ENCODE data around the gene ITGA3.

The ITGA3 gene

GRCh38 chr17:50108556-50108955, 52.6 kb downstream of the ITGA3 start:
- Histone ChIP-seq H3K4me1 (ENCODE audit: control insufficient read depth, insufficient read depth, low read length) (peaks cover 2% of the 10 kb centered on the region; the same call in 1 of the 2 replicates), H3K27ac (ENCODE audit: low read length) (no peak overlapping the region), H3K27me3 (ENCODE audit: control insufficient read depth, insufficient read depth, low read length) (no peaks in the 10 kb centered on the region), H3K9me3 (ENCODE audit: control insufficient read depth, insufficient read depth, low read length) (no peaks in the 10 kb centered on the region), H3K4me3 (ENCODE audit: low read length) (no peak overlapping the region), H3K36me3 (ENCODE audit: control insufficient read depth, insufficient read depth, low read length) (no peaks in the 10 kb centered on the region; the same call in 1 of the 2 replicates)
- no CpG with 5 or more reads among the region's 9 CpGs for WGBS (ENCODE audit: insufficient coverage, insufficient read length)
- DNase-seq (ENCODE audit: low read depth, low spot score), result no peak

GRCh38 chr17:50109207-50109606, 53.3 kb downstream of the ITGA3 start:
- DNase-seq (ENCODE audit: low read depth, low spot score), result no peak
- Histone ChIP-seq H3K9me3 (ENCODE audit: control insufficient read depth, insufficient read depth, low read length) (no peaks in the 10 kb centered on the region), H3K4me3 (ENCODE audit: low read length) (no peak overlapping the region), H3K36me3 (ENCODE audit: control insufficient read depth, insufficient read depth, low read length) (no peaks in the 10 kb centered on the region; the same call in 1 of the 2 replicates), H3K4me1 (ENCODE audit: control insufficient read depth, insufficient read depth, low read length) (peaks cover 2% of the 10 kb centered on the region; the same call in 1 of the 2 replicates), H3K27me3 (ENCODE audit: control insufficient read depth, insufficient read depth, low read length) (no peaks in the 10 kb centered on the region), H3K27ac (ENCODE audit: low read length) (no peak overlapping the region)
- WGBS (ENCODE audit: insufficient coverage, insufficient read length), result no CpG with 5 or more reads among the region's 7 CpGs

GRCh38 chr17:50109785-50110184, 53.9 kb downstream of the ITGA3 start:
- Histone ChIP-seq H3K27me3 (ENCODE audit: control insufficient read depth, insufficient read depth, low read length) (no peaks in the 10 kb centered on the region), H3K27ac (ENCODE audit: low read length) (no peak overlapping the region), H3K4me1 (ENCODE audit: control insufficient read depth, insufficient read depth, low read length) (peaks cover 2% of the 10 kb centered on the region; the same call in 1 of the 2 replicates), H3K36me3 (ENCODE audit: control insufficient read depth, insufficient read depth, low read length) (no peaks in the 10 kb centered on the region; the same call in 1 of the 2 replicates), H3K9me3 (ENCODE audit: control insufficient read depth, insufficient read depth, low read length) (no peaks in the 10 kb centered on the region), H3K4me3 (ENCODE audit: low read length) (no peak overlapping the region)
- no peak for DNase-seq (ENCODE audit: low read depth, low spot score)
- WGBS (ENCODE audit: insufficient coverage, insufficient read length), result no CpG with 5 or more reads among the region's 19 CpGs

- Histone ChIP-seq H3K4me1 (ENCODE audit: control insufficient read depth, insufficient read depth, low read length) (peaks cover 6% of the 10 kb centered on the region; the same call in 1 of the 2 replicates), H3K27me3 (ENCODE audit: control insufficient read depth, insufficient read depth, low read length) (no peaks in the 10 kb centered on the region), H3K4me3 (ENCODE audit: low read length) (no peak overlapping the region), H3K9me3 (ENCODE audit: control insufficient read depth, insufficient read depth, low read length) (no peaks in the 10 kb centered on the region), H3K36me3 (ENCODE audit: control insufficient read depth, insufficient read depth, low read length) (no peaks in the 10 kb centered on the region; the same call in 1 of the 2 replicates), H3K27ac (ENCODE audit: low read length) (no peak overlapping the region)
- no peak for DNase-seq (ENCODE audit: low read depth, low spot score)
- WGBS (ENCODE audit: insufficient coverage, insufficient read length), result no CpG with 5 or more reads among the region's 19 CpGs
These were observed 54.9 kb downstream of the ITGA3 start for GRCh38 chr17:50110591-50111349.

GRCh38 chr17:50111673-50112655, 56.1 kb downstream of the ITGA3 start:
- Histone ChIP-seq H3K27ac (ENCODE audit: low read length) (no peak overlapping the region), H3K4me3 (ENCODE audit: low read length) (no peak overlapping the region), H3K4me1 (ENCODE audit: control insufficient read depth, insufficient read depth, low read length) (peaks cover 6% of the 10 kb centered on the region; the same call in 1 of the 2 replicates), H3K9me3 (ENCODE audit: control insufficient read depth, insufficient read depth, low read length) (no peaks in the 10 kb centered on the region), H3K36me3 (ENCODE audit: control insufficient read depth, insufficient read depth, low read length) (no peaks in the 10 kb centered on the region; the same call in 1 of the 2 replicates), H3K27me3 (ENCODE audit: control insufficient read depth, insufficient read depth, low read length) (no peaks in the 10 kb centered on the region)
- WGBS (ENCODE audit: insufficient coverage, insufficient read length), result no CpG with 5 or more reads among the region's 14 CpGs
- DNase-seq (ENCODE audit: low read depth, low spot score), result no peak

GRCh38 chr17:50112694-50113093, 56.8 kb downstream of the ITGA3 start:
- H3K36me3 ChIP-seq (ENCODE audit: control insufficient read depth, insufficient read depth, low read length), result no peaks in the 10 kb centered on the region; the same call in 1 of the 2 replicates
- WGBS (ENCODE audit: insufficient coverage, insufficient read length), result no CpG with 5 or more reads among the region's 17 CpGs
- H3K27me3 ChIP-seq (ENCODE audit: control insufficient read depth, insufficient read depth, low read length), result no peaks in the 10 kb centered on the region
- peaks cover 6% of the 10 kb centered on the region for H3K4me1 ChIP-seq (ENCODE audit: control insufficient read depth, insufficient read depth, low read length)
- no peak overlapping the region for H3K4me3 ChIP-seq (ENCODE audit: low read length)
- no peaks in the 10 kb centered on the region for H3K9me3 ChIP-seq (ENCODE audit: control insufficient read depth, insufficient read depth, low read length)
- no peak for DNase-seq (ENCODE audit: low read depth, low spot score)
- no peak overlapping the region for H3K27ac ChIP-seq (ENCODE audit: low read length)

GRCh38 chr17:50113624-50114320, 57.9 kb downstream of the ITGA3 start:
- no CpG with 5 or more reads among the region's 7 CpGs for WGBS (ENCODE audit: insufficient coverage, insufficient read length)
- no peaks in the 10 kb centered on the region; the same call in 1 of the 2 replicates for H3K36me3 ChIP-seq (ENCODE audit: control insufficient read depth, insufficient read depth, low read length)
- no peak overlapping the region for H3K27ac ChIP-seq (ENCODE audit: low read length)
- no peaks in the 10 kb centered on the region for H3K27me3 ChIP-seq (ENCODE audit: control insufficient read depth, insufficient read depth, low read length)
- no peak for DNase-seq (ENCODE audit: low read depth, low spot score)
- H3K4me3 ChIP-seq (ENCODE audit: low read length), result no peak overlapping the region
- peaks cover 6% of the 10 kb centered on the region for H3K4me1 ChIP-seq (ENCODE audit: control insufficient read depth, insufficient read depth, low read length)
- H3K9me3 ChIP-seq (ENCODE audit: control insufficient read depth, insufficient read depth, low read length), result no peaks in the 10 kb centered on the region

GRCh38 chr17:50114401-50114800, 58.5 kb downstream of the ITGA3 start:
- Histone ChIP-seq H3K4me3 (ENCODE audit: low read length) (no peak overlapping the region), H3K27ac (ENCODE audit: low read length) (no peak overlapping the region), H3K27me3 (ENCODE audit: control insufficient read depth, insufficient read depth, low read length) (no peaks in the 10 kb centered on the region), H3K36me3 (ENCODE audit: control insufficient read depth, insufficient read depth, low read length) (no peaks in the 10 kb centered on the region; the same call in 1 of the 2 replicates), H3K9me3 (ENCODE audit: control insufficient read depth, insufficient read depth, low read length) (no peaks in the 10 kb centered on the region), H3K4me1 (ENCODE audit: control insufficient read depth, insufficient read depth, low read length) (peaks cover 6% of the 10 kb centered on the region)
- no peak for DNase-seq (ENCODE audit: low read depth, low spot score)
- no CpG with 5 or more reads among the region's 4 CpGs for WGBS (ENCODE audit: insufficient coverage, insufficient read length)

GRCh38 chr17:50114849-50115357, 59.0 kb downstream of the ITGA3 start:
- Histone ChIP-seq H3K9me3 (ENCODE audit: control insufficient read depth, insufficient read depth, low read length) (no peaks in the 10 kb centered on the region), H3K27ac (ENCODE audit: low read length) (no peak overlapping the region), H3K4me3 (ENCODE audit: low read length) (no peak overlapping the region), H3K27me3 (ENCODE audit: control insufficient read depth, insufficient read depth, low read length) (no peaks in the 10 kb centered on the region), H3K4me1 (ENCODE audit: control insufficient read depth, insufficient read depth, low read length) (peaks cover 6% of the 10 kb centered on the region), H3K36me3 (ENCODE audit: control insufficient read depth, insufficient read depth, low read length) (no peaks in the 10 kb centered on the region; the same call in 1 of the 2 replicates)
- no CpG with 5 or more reads among the region's 6 CpGs for WGBS (ENCODE audit: insufficient coverage, insufficient read length)
- DNase-seq (ENCODE audit: low read depth, low spot score), result no peak
